K562 (cell line): Measurements from ENCODE around the gene CCR7. TPM values are rescaled to one million over a fixed set of nuclear protein-coding genes. Genes with fewer than 3 reads are reported as not detected.

Source experiments
- ATAC-seq: fragments of 200-7000 bp; cut with Tn5 transposase; 3 replicates; pipeline ENCODE4 v1.9.1; 2020; ENCODE audit warnings: moderate library complexity
- BruUV-seq: library from RNA; stranded (reverse); fragments of 400-500 nt; replicated peaks from 2 replicates; lab custom pipeline; 2021; lab: Mats Ljungman, UMichigan
- CTCF ChIA-PET: fragments of 300-600 bp; formaldehyde crosslinking; extraction: SDS; loops from one replicate; lab custom pipeline; 2021; ENCODE audit warnings: low intra/inter-chr PET ratio; lab: Yijun Ruan, JAX
- POLR2A ChIA-PET: fragments of 300-600, 350-650 bp; sonication (Branson Sonifier 250); formaldehyde crosslinking; extraction: SDS; loops from one replicate; lab custom pipeline; 2021; ENCODE audit warnings: antibody characterized with exemption, inconsistent platforms; lab: Yijun Ruan, JAX
- DNase-seq, 4 experiments: peaks; one replicate each; pipeline versions ENCODE4 v3.0.0 to v3.0.0-alpha.2; 2011 to 2018; ENCODE audit warnings: low spot score in 3 of 4, mixed read lengths in 3 of 4; ENCODE audit errors: extremely low read depth in 1 of 4
- FAIRE-seq: peaks from 2 replicates; lab custom pipeline; 2011; peaks lifted over from hg19 to GRCh38; lab: Jason Lieb, UNC
- H2AFZ ChIP-seq: 2 replicates; pipeline ENCODE4 v1.6.0; 2011; ENCODE audit warnings: low read depth, low read length, control low read depth, inconsistent platforms
- H3K27ac ChIP-seq: fragments of 200-600 bp; 3 replicates; pipeline ENCODE4 v1.8.0; 2011; ENCODE audit warnings: low read depth, mild to moderate bottlenecking, control low read depth, inconsistent platforms, low read length, moderate library complexity, mixed read lengths; ENCODE audit errors: extremely low read depth
- H3K27me3 ChIP-seq, 2 experiments: fragments of 300-600 bp in 1 of 2; 2 replicates in 1 of 2; 3 replicates in 1 of 2; pipeline versions ENCODE4 v1.6.0 to v1.8.0; 2011; ENCODE audit warnings: inconsistent platforms in 2 of 2, low read length in 2 of 2, mild to moderate bottlenecking in 1 of 2, mixed read lengths in 1 of 2, moderate library complexity in 1 of 2; ENCODE audit not compliant: control insufficient read depth in 2 of 2, insufficient read depth in 2 of 2
- H3K36me3 ChIP-seq: fragments of 300-600 bp; 3 replicates; pipeline ENCODE4 v1.8.0; 2011; ENCODE audit warnings: mild to moderate bottlenecking, low read length, inconsistent platforms; ENCODE audit not compliant: control insufficient read depth, insufficient read depth
- H3K4me1 ChIP-seq, 2 experiments: fragments of 200-600 bp in 1 of 2; replicated peaks in 1 of 2; 2 replicates in 1 of 2; 3 replicates in 1 of 2; pipeline versions ENCODE4 v1.5.1 to v1.8.0; 2011; ENCODE audit warnings: inconsistent platforms in 2 of 2, low read length in 2 of 2, mild to moderate bottlenecking in 1 of 2, mixed read lengths in 1 of 2, moderate library complexity in 1 of 2; ENCODE audit not compliant: control insufficient read depth in 2 of 2, insufficient read depth in 2 of 2
- H3K4me2 ChIP-seq: 2 replicates; pipeline ENCODE4 v1.6.1; 2011; ENCODE audit warnings: low read length, control low read depth, inconsistent platforms, mixed read lengths; ENCODE audit not compliant: insufficient read depth
- H3K4me3 ChIP-seq: fragments of 200-600 bp; sonication (generic), shearing (Covaris generic); 2 replicates; pipeline ENCODE4 v1.5.1; 2016; ENCODE audit warnings: control low read depth, inconsistent platforms
- H3K79me2 ChIP-seq: fragments of 200-600 bp; 3 replicates; pipeline ENCODE4 v1.8.0; 2011; ENCODE audit warnings: low read length, inconsistent platforms; ENCODE audit not compliant: control insufficient read depth, insufficient read depth
- H3K9ac ChIP-seq, 2 experiments: 2 replicates each; pipeline versions ENCODE4 v1.6.0 to v1.6.1; 2011; ENCODE audit warnings: low read depth in 2 of 2, low read length in 2 of 2, control low read depth in 1 of 2, inconsistent platforms in 1 of 2, mild to moderate bottlenecking in 1 of 2, mixed read lengths in 1 of 2; ENCODE audit not compliant: insufficient read depth in 1 of 2
- H3K9me1 ChIP-seq: one replicate; pipeline ENCODE4 v1.6.0; 2011; ENCODE audit warnings: inconsistent platforms, mild to moderate bottlenecking, low read length, moderate library complexity; ENCODE audit not compliant: control insufficient read depth, insufficient read depth
- H3K9me3 ChIP-seq: replicated peaks from 2 replicates; pipeline ENCODE4 v1.5.1; 2011; ENCODE audit warnings: low read depth, low read length, inconsistent platforms; ENCODE audit not compliant: control insufficient read depth, insufficient read depth
- H4K20me1 ChIP-seq: replicated peaks from 2 replicates; pipeline ENCODE4 v1.6.1; 2011; ENCODE audit warnings: low read length, inconsistent platforms, mixed read lengths; ENCODE audit not compliant: control insufficient read depth, insufficient read depth
- BACH1 ChIP-seq: fragments of 200-800 bp; sonication (Bioruptor generic); IDR thresholded peaks from 2 replicates; pipeline ENCODE4 v1.6.1; 2016; ENCODE audit warnings: missing genetic modification characterization, missing compliant biosample characterization
- BCL6 ChIP-seq: fragments of 250-450 bp; sonication (Bioruptor Pico); IDR thresholded peaks from 2 replicates; pipeline ENCODE4 v1.4.0; 2020
- HSF4 ChIP-seq: fragments of 250-450 bp; sonication (Bioruptor Pico); IDR thresholded peaks from 2 replicates; pipeline ENCODE4 v2.1.2; 2022; ENCODE audit warnings: mild to moderate bottlenecking, moderate library complexity, borderline replicate concordance
- IFI16 ChIP-seq: fragments of 250-450 bp; sonication (Bioruptor Pico); IDR thresholded peaks from 2 replicates; pipeline ENCODE4 v2.1.2; 2022; ENCODE audit warnings: mild to moderate bottlenecking, inconsistent platforms
- NCOA2 ChIP-seq, 2 experiments: fragments of 450-650 bp; IDR thresholded peaks; 2 replicates each; pipeline ENCODE4 v1.6.1; 2018; ENCODE audit warnings: mild to moderate bottlenecking in 2 of 2, moderate library complexity in 1 of 2; ENCODE audit not compliant: partially characterized antibody in 2 of 2
- PTRF ChIP-seq: fragments of 450-650 bp; IDR thresholded peaks from 2 replicates; pipeline ENCODE4 v1.6.1; 2016; ENCODE audit warnings: mild to moderate bottlenecking, missing genetic modification characterization, missing compliant biosample characterization
- SAP30 ChIP-seq: fragments of 200-600 bp; sonication (generic); IDR thresholded peaks from 2 replicates; pipeline ENCODE4 v1.6.1; 2012; ENCODE audit warnings: borderline replicate concordance, low read depth, mild to moderate bottlenecking, moderate library complexity, low read length, control low read depth, inconsistent platforms; ENCODE audit not compliant: insufficient read depth, poor library complexity, severe bottlenecking
- SP2 ChIP-seq: IDR thresholded peaks from 2 replicates; pipeline ENCODE4 v1.6.1; 2011; ENCODE audit warnings: mild to moderate bottlenecking, low read depth, low read length, moderate library complexity; ENCODE audit not compliant: poor library complexity, severe bottlenecking; ENCODE audit errors: extremely low read depth
- SUPT5H ChIP-seq: fragments of 450-650 bp; IDR thresholded peaks from 2 replicates; pipeline ENCODE4 v1.6.1; 2016
- XRCC3 ChIP-seq: fragments of 450-650 bp; IDR thresholded peaks from 2 replicates; pipeline ENCODE4 v1.6.1; 2017; ENCODE audit warnings: mild to moderate bottlenecking, moderate library complexity
- XRCC5 ChIP-seq: fragments of 200-400 bp; formaldehyde crosslinking; IDR thresholded peaks from 2 replicates; pipeline ENCODE4 v1.6.1; 2017; ENCODE audit warnings: low read depth, mild to moderate bottlenecking, low read length
- ZNF12 ChIP-seq: sonication (generic); formaldehyde crosslinking; IDR thresholded peaks from 2 replicates; pipeline ENCODE4 v1.4.0; 2020; ENCODE audit warnings: mild to moderate bottlenecking, missing genetic modification reagents
- ZNF384 ChIP-seq: IDR thresholded peaks from 2 replicates; pipeline ENCODE4 v1.6.1; 2012; ENCODE audit warnings: low read depth, low read length, improper control_type of control experiment
- ZNF436 ChIP-seq: fragments of 250-450, 450-650 bp; sonication (Bioruptor Pico); formaldehyde crosslinking; IDR thresholded peaks from 2 replicates; pipeline ENCODE4 v1.7.0; 2020; ENCODE audit warnings: mild to moderate bottlenecking
- WGBS: fragments of 100-300 bp; shearing (Covaris generic); methylation state at CpG from one replicate; pipeline ENCODE4 v1.1.6; 2016; ENCODE audit warnings: low coverage, mixed read lengths; ENCODE audit not compliant: insufficient coverage; ENCODE audit errors: missing lambda C conversion rate; 5-methylcytosine and 5-hydroxymethylcytosine counted together
- in situ Hi-C: fragments of 300-500 bp; cut with MboI; formaldehyde crosslinking; loops from 4 replicates; pipeline ENCODE4 v1.15.0; 2018; ENCODE audit warnings: inconsistent platforms, mixed read lengths
- intact Hi-C: fragments of 100-400 bp; cut with micrococcal nuclease; formaldehyde crosslinking; loops from 2 replicates; pipeline ENCODE4 v1.14.2; 2022
- polyA plus RNA-seq, 8 experiments: library from polyadenylated mRNA; depleted of rRNA in 4 of 8; stranded (reverse) in 5 of 8; unstranded in 3 of 8; fragments of >200 nt; fragmentation: Nextera tagmentation in 2 of 8; fragmentation: Illumina TruSeq in 1 of 8; extraction: Ambion mirVana in 2 of 8; extraction: Trizol in 1 of 8; gene quantifications; 2 replicates each; pipeline versions ENCODE4 v1.2.1 to v1.2.3, GENCODE V29; 2011 to 2014; ENCODE audit warnings: inconsistent platforms in 1 of 8, missing spikeins in 1 of 8
- total RNA-seq, 7 experiments: library from RNA; depleted of rRNA in 6 of 7; stranded (reverse); fragments of >200 nt in 6 of 7; fragmentation: Illumina TruSeq in 2 of 7; extraction: Trizol in 2 of 7; gene quantifications; 2 replicates each; pipeline versions ENCODE4 v1.2.1 to v1.2.3, GENCODE V29; 2011 to 2021; ENCODE audit warnings: low replicate concordance in 1 of 7
- TF ChIP-seq, protein P1 (sequence below): fragments of 250-450 bp; sonication (Bioruptor Pico); IDR thresholded peaks from 2 replicates; pipeline ENCODE4 v1.8.0; 2022; ENCODE audit warnings: moderate library complexity, mild to moderate bottlenecking, inconsistent platforms

Gene CCR7
- total and polyA plus RNA-seq, 9 of the 15 experiments (the other 6 are each of a cell fraction or from before 2014, with no cell fraction given), result 0.14 to 1.4 (median 0.56) TPM

DNA sequence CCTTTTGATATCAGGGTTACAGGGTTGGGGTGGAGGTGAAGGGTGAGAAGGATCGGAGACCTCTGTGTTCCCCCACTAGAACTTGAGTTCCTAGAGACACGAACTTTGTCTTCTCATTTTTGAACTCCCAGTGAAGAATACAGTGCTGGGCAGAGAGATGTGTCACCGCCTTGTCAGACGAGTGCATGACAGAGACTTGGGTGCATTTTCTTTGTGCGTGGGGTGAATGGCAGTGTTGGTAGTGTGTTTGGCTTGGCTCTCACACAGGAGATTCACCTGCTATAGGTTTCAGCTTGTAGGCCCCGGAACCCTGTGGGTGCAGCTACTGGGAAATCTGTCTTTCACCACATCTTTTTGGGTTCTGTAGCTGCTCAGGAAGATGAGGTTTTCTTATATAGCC, 40.0 kb upstream of the CCR7 start:
- no peak overlapping the region for H3K9ac ChIP-seq
- no peak overlapping the region for H3K4me3 ChIP-seq
- ATAC-seq (no peak), FAIRE-seq (no peak), DNase-seq (no peak)
- H3K27me3 ChIP-seq, result peaks cover 6 to 28% of the 10 kb centered on the region in 2 experiments; a peak in 4 of 5 replicates
- H3K4me2 ChIP-seq, result no peak overlapping the region
- H3K4me1 ChIP-seq, result no peaks in the 10 kb centered on the region
- no peaks in the 10 kb centered on the region for H4K20me1 ChIP-seq
- in situ Hi-C loops (loop anchor here (25.0 kb wide), 1 partner anchor 1057 kb away; no protein-coding TSS in a partner anchor), intact Hi-C loops (no loop called here)
- TF ChIP-seq NCOA2 (IDR thresholded peaks at IDR 0.05; ENCODE audit: partially characterized antibody in 2 of 2) (no peak), XRCC3 (no peak), ZNF384 (no peak), ZNF436 (CRISPR knock-in tag) (no peak), ZNF12 (CRISPR knock-in tag) (no peak), SUPT5H (no peak), PTRF (no peak), BCL6 (CRISPR knock-in tag) (no peak), SP2 (no peak), HSF4 (CRISPR knock-in tag) (no peak), XRCC5 (no peak), IFI16 (no peak), BACH1 (no peak), SAP30 (no peak)
- TF ChIP-seq, protein P1, sequence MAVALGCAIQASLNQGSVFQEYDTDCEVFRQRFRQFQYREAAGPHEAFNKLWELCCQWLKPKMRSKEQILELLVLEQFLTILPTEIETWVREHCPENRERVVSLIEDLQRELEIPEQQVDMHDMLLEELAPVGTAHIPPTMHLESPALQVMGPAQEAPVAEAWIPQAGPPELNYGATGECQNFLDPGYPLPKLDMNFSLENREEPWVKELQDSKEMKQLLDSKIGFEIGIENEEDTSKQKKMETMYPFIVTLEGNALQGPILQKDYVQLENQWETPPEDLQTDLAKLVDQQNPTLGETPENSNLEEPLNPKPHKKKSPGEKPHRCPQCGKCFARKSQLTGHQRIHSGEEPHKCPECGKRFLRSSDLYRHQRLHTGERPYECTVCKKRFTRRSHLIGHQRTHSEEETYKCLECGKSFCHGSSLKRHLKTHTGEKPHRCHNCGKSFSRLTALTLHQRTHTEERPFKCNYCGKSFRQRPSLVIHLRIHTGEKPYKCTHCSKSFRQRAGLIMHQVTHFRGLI (CRISPR knock-in tag), result no peak
- H3K9me3 ChIP-seq, result no peaks in the 10 kb centered on the region
- WGBS, result 18% methylated on average over 6 of the region's 6 CpGs
- no peaks in the 10 kb centered on the region for H3K9me1 ChIP-seq
- BruUV-seq, result no TSS peak
- ChIA-PET POLR2A (interaction anchor here (0.5 to 1.6 kb wide), 2 partner anchors 10 to 372 kb away, joined by 3 to 7 read pairs; no protein-coding TSS in a partner anchor), CTCF (interaction anchor here (0.6 kb wide), 1 partner anchor 1713 kb away, joined by 4 read pairs; no protein-coding TSS in a partner anchor)
- no peak overlapping the region for H3K27ac ChIP-seq
- no peak overlapping the region for H2AFZ ChIP-seq
- no peaks in the 10 kb centered on the region for H3K79me2 ChIP-seq
- H3K36me3 ChIP-seq, result no peaks in the 10 kb centered on the region
